ENCODE data around the gene MSI2.

- no peak for TF ChIP-seq CTCF (conservative IDR thresholded peaks at IDR 0.05; ENCODE audit: low read length)
- no peak for TF ChIP-seq EZH2phosphoT487 (IDR thresholded peaks at IDR 0.05; ENCODE audit: borderline replicate concordance, low read depth, low read length)
Observed at GRCh38 chr17:57211543-57211942, 44.8 kb upstream of the MSI2 start.
